Cardiac muscle cell (in vitro differentiated cells and primary cell): ENCODE measurements around the gene CAMP. TPM values are rescaled to one million over a fixed set of nuclear protein-coding genes. Genes with fewer than 3 reads are reported as not detected.

Experiments used
- DNase-seq, 2 donors: peaks; one replicate each; pipeline versions ENCODE4 v3.0.0 to v3.0.0-alpha.2; 2010 to 2017; ENCODE audit warnings: low read depth in 1 of 2, low spot score in 1 of 2
- H3K27ac ChIP-seq: fragments of 200-600 bp; sonication (generic); 2 replicates; pipeline ENCODE4 v1.5.1; 2016
- H3K27me3 ChIP-seq: fragments of 200-600 bp; sonication (generic); 2 replicates; pipeline ENCODE4 v1.6.0; 2016; ENCODE audit warnings: control low read depth
- H3K36me3 ChIP-seq: fragments of 200-600 bp; sonication (generic); 2 replicates; pipeline ENCODE4 v1.5.1; 2016; ENCODE audit warnings: control low read depth
- H3K4me1 ChIP-seq: fragments of 200-600 bp; sonication (generic); 2 replicates; pipeline ENCODE4 v1.8.1; 2017; ENCODE audit warnings: low read depth, mild to moderate bottlenecking, mixed run types
- H3K4me3 ChIP-seq: fragments of 200-600 bp; sonication (generic); 2 replicates; pipeline ENCODE4 v1.5.1; 2016; ENCODE audit warnings: mild to moderate bottlenecking
- H3K9me3 ChIP-seq: fragments of 200-600 bp; sonication (generic); 2 replicates; pipeline ENCODE4 v1.5.1; 2017; ENCODE audit warnings: low read depth, mild to moderate bottlenecking, control low read depth
- polyA plus RNA-seq: library from polyadenylated mRNA; unstranded; fragments of >200 nt; fragmentation: Nextera tagmentation; extraction: Ambion mirVana; gene quantifications from 2 replicates; pipeline ENCODE4 v1.2.1, GENCODE V29; 2016
- total RNA-seq: library from RNA; depleted of rRNA; stranded (reverse); fragments of >200 nt; gene quantifications from 2 replicates; pipeline ENCODE4 v1.2.3, GENCODE V29; 2016
- TF ChIP-seq, protein P1 (sequence below): IDR thresholded peaks from 2 replicates; pipeline ENCODE4 v1.5.1; 2012; ENCODE audit warnings: low read depth, mild to moderate bottlenecking, low read length

The CAMP gene
- total and polyA plus RNA-seq, 2 experiments from 2014 or later, result not detected

DNA sequence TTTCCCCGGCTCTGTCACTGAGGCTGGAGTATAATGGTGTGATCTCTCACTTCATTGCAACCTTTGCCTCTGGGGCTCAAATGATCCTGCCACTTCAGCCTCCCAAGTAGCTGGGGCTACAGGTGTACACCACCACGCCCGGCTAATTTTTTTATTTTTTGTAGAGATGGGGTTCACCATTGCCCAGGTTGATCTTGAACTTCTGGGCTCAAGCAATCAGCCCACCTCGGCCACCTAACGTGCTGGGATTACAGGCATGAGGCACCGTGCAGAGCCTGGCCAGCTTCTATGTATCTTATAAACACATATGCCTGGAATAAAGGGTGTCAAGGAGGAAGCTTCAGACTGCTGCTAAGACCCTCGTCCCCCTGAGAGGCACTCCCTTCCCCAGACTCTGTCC is 21.8 kb downstream of the CAMP start:
- Histone ChIP-seq H3K9me3 (no peaks in the 10 kb centered on the region), H3K27ac (no peak overlapping the region), H3K4me3 (no peak overlapping the region), H3K27me3 (no peaks in the 10 kb centered on the region), H3K36me3 (peaks cover 8% of the 10 kb centered on the region), H3K4me1 (peaks cover 5% of the 10 kb centered on the region)
- TF ChIP-seq, protein P1, sequence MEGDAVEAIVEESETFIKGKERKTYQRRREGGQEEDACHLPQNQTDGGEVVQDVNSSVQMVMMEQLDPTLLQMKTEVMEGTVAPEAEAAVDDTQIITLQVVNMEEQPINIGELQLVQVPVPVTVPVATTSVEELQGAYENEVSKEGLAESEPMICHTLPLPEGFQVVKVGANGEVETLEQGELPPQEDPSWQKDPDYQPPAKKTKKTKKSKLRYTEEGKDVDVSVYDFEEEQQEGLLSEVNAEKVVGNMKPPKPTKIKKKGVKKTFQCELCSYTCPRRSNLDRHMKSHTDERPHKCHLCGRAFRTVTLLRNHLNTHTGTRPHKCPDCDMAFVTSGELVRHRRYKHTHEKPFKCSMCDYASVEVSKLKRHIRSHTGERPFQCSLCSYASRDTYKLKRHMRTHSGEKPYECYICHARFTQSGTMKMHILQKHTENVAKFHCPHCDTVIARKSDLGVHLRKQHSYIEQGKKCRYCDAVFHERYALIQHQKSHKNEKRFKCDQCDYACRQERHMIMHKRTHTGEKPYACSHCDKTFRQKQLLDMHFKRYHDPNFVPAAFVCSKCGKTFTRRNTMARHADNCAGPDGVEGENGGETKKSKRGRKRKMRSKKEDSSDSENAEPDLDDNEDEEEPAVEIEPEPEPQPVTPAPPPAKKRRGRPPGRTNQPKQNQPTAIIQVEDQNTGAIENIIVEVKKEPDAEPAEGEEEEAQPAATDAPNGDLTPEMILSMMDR, result no peak
- DNase-seq, result no peak

DNA sequence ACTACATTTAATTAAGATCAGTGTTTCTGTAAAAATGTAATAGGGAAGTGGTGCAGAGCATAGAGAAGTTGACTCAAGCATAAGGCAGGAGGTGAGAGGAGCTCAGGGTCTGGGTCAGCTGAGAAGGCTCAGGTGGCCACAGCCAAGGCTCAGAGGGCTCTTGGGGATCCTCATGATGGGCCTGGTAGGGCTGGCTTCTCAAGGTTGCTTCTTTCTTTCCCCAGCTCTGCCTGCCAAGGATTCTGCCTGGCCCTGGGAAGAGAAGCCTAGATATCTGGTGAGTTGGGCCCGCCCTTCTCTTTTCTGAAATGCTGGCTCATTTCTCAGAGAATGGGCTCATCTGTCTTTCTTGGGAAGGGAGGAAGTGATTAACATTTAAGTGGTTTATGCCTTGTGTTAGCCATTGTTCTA is 24.1 kb downstream of the CAMP start:
- Histone ChIP-seq H3K27ac (no peak overlapping the region), H3K4me3 (no peak overlapping the region), H3K36me3 (peaks cover 8% of the 10 kb centered on the region), H3K27me3 (no peaks in the 10 kb centered on the region), H3K4me1 (no peaks in the 10 kb centered on the region), H3K9me3 (no peaks in the 10 kb centered on the region)
- TF ChIP-seq, protein P1, result no peak
- DNase-seq, result peak in 1 of 2 donors; percentile 60

GRCh38 chr3:48248095-48248850 is 25.0 kb downstream of the CAMP start:
- H3K9me3 ChIP-seq, result no peaks in the 10 kb centered on the region
- TF ChIP-seq, protein P1, result no peak
- H3K27ac ChIP-seq, result no peak overlapping the region
- no peak for DNase-seq
- H3K36me3 ChIP-seq, result peaks cover 8% of the 10 kb centered on the region
- H3K4me3 ChIP-seq, result no peak overlapping the region
- H3K27me3 ChIP-seq, result no peaks in the 10 kb centered on the region
- no peaks in the 10 kb centered on the region for H3K4me1 ChIP-seq

DNA sequence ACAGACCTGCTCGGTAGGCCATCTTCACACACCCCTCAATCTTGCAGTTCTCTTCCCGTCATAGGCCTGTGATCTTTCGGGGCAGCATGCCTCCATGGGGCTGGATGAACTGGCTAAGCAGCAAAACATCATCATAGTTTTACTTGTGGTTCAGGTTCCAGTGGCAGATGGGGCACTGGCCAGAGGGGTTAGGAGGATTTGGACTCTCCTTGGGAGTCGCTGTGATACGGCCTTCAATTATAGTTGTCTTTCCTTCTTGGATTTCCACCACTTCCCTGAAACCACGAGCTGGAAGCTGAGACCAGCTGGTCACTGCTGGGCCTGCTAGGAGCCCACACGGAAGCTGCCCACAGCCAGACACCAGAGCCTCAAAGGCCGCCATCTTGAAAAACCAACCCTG is 33.3 kb downstream of the CAMP start:
- no peak for DNase-seq
- Histone ChIP-seq H3K27ac (no peak overlapping the region), H3K9me3 (no peaks in the 10 kb centered on the region), H3K27me3 (no peaks in the 10 kb centered on the region), H3K4me1 (no peaks in the 10 kb centered on the region), H3K36me3 (peaks cover 3% of the 10 kb centered on the region), H3K4me3 (no peak overlapping the region)
- TF ChIP-seq, protein P1, result no peak

GRCh38 chr3:48258530-48258929 is 35.2 kb downstream of the CAMP start:
- Histone ChIP-seq H3K27ac (no peak overlapping the region), H3K36me3 (peaks cover 6% of the 10 kb centered on the region), H3K27me3 (no peaks in the 10 kb centered on the region), H3K9me3 (no peaks in the 10 kb centered on the region), H3K4me1 (no peaks in the 10 kb centered on the region), H3K4me3 (no peak overlapping the region)
- no peak for DNase-seq
- TF ChIP-seq, protein P1, result no peak
